C4-2B (cell line): ENCODE results near the gene ZNF200.

Source experiments
- ZFX ChIP-seq: fragments of 450-650 bp; IDR thresholded peaks from 2 replicates; pipeline ENCODE4 v1.6.1; 2017
- TF ChIP-seq, protein P1 (sequence below): fragments of 450-650 bp; conservative IDR thresholded peaks from 2 replicates; pipeline ENCODE4 v1.5.1; 2017; ENCODE audit warnings: mild to moderate bottlenecking

- TF ChIP-seq, protein P1, sequence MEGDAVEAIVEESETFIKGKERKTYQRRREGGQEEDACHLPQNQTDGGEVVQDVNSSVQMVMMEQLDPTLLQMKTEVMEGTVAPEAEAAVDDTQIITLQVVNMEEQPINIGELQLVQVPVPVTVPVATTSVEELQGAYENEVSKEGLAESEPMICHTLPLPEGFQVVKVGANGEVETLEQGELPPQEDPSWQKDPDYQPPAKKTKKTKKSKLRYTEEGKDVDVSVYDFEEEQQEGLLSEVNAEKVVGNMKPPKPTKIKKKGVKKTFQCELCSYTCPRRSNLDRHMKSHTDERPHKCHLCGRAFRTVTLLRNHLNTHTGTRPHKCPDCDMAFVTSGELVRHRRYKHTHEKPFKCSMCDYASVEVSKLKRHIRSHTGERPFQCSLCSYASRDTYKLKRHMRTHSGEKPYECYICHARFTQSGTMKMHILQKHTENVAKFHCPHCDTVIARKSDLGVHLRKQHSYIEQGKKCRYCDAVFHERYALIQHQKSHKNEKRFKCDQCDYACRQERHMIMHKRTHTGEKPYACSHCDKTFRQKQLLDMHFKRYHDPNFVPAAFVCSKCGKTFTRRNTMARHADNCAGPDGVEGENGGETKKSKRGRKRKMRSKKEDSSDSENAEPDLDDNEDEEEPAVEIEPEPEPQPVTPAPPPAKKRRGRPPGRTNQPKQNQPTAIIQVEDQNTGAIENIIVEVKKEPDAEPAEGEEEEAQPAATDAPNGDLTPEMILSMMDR = no peak
- no peak for TF ChIP-seq ZFX
These were observed 33.3 kb upstream of the ZNF200 start for GRCh38 chr16:3268294-3268693.
